A549 (cell line): ENCODE data around the gene EML1. TPM values are rescaled to one million over a fixed set of nuclear protein-coding genes. Genes with fewer than 3 reads are reported as not detected.

Source experiments
- ATAC-seq, 2 experiments: fragments of 200-7000 bp in 1 of 2; fragments of >200 bp in 1 of 2; cut with Nextera tagmentation in 1 of 2; cut with Tn5 transposase in 1 of 2; 3 replicates each; pipeline versions ENCODE4 v1.8.0 to v1.9.1; 2018 to 2020; ENCODE audit warnings: mild to moderate bottlenecking in 1 of 2, moderate library complexity in 1 of 2
- CTCF ChIA-PET: fragments of 300-600 bp; sonication (Branson Sonifier 250); formaldehyde crosslinking; extraction: SDS; loops from one replicate; lab custom pipeline; 2021; ENCODE audit warnings: antibody characterized with exemption, inconsistent platforms; lab: Yijun Ruan, JAX
- POLR2A ChIA-PET: fragments of 350-600 bp; formaldehyde crosslinking; extraction: SDS; loops from one replicate; lab custom pipeline; 2021; ENCODE audit warnings: antibody characterized with exemption, inconsistent platforms; lab: Yijun Ruan, JAX
- DNase-seq, 2 experiments: peaks; one replicate each; pipeline versions ENCODE4 v3.0.0 to v3.0.0-alpha.2; 2011 to 2016; ENCODE audit warnings: low read depth in 1 of 2, low spot score in 1 of 2
- FAIRE-seq: peaks from 2 replicates; lab custom pipeline; 2011; peaks lifted over from hg19 to GRCh38; lab: Jason Lieb, UNC
- H3K27ac ChIP-seq, 2 experiments: fragments of >200 bp; sonication (Bioruptor Twin); formaldehyde crosslinking; 3 replicates each; pipeline ENCODE4 v1.5.1; 2016 to 2017
- H3K4me1 ChIP-seq: fragments of >200 bp; sonication (Bioruptor Twin); formaldehyde crosslinking; 3 replicates; pipeline ENCODE4 v1.6.1; 2016
- H3K4me2 ChIP-seq: fragments of >200 bp; sonication (Bioruptor Twin); formaldehyde crosslinking; 3 replicates; pipeline ENCODE4 v1.6.1; 2016
- H3K4me3 ChIP-seq: fragments of >200 bp; sonication (Bioruptor Twin); formaldehyde crosslinking; 3 replicates; pipeline ENCODE4 v1.5.1; 2016
- H3K9me3 ChIP-seq: fragments of >200 bp; sonication (Bioruptor Twin); formaldehyde crosslinking; 3 replicates; pipeline ENCODE4 v1.6.1; 2016
- BHLHE40 ChIP-seq: IDR thresholded peaks from 2 replicates; pipeline ENCODE4 v1.6.1; 2012; ENCODE audit warnings: low read depth, low read length, inconsistent platforms
- CBX2 ChIP-seq: fragments of 200-600 bp; sonication (generic); IDR thresholded peaks from 2 replicates; pipeline ENCODE4 v1.6.1; 2016; ENCODE audit warnings: low read depth, mild to moderate bottlenecking, borderline replicate concordance
- CTCF ChIP-seq: fragments of >200 bp; sonication (Bioruptor Twin); formaldehyde crosslinking; IDR thresholded peaks from 3 replicates; pipeline ENCODE4 v1.5.1; 2016
- E2F6 ChIP-seq: IDR thresholded peaks from 2 replicates; pipeline ENCODE4 v1.6.1; 2012; ENCODE audit warnings: low read depth, borderline replicate concordance
- EP300 ChIP-seq, 2 experiments: fragments of >200 bp; sonication (Bioruptor Twin); formaldehyde crosslinking; IDR thresholded peaks; 2 replicates in 1 of 2; 3 replicates in 1 of 2; pipeline ENCODE4 v1.6.1; 2016 to 2017
- FOXS1 ChIP-seq: fragments of 250-450 bp; sonication (Bioruptor Pico); IDR thresholded peaks from 2 replicates; pipeline ENCODE4 v1.5.0; 2020; ENCODE audit warnings: mild to moderate bottlenecking, moderate library complexity
- HOXB5 ChIP-seq: fragments of 250-450 bp; sonication (Bioruptor Pico); IDR thresholded peaks from 2 replicates; pipeline ENCODE4 v1.5.0; 2020; ENCODE audit warnings: mild to moderate bottlenecking, moderate library complexity
- JUNB ChIP-seq: fragments of >200 bp; sonication (Bioruptor Twin); formaldehyde crosslinking; IDR thresholded peaks from 2 replicates; pipeline ENCODE4 v1.6.1; 2016
- KDM1A ChIP-seq: fragments of 200-600 bp; sonication (generic); IDR thresholded peaks from 2 replicates; pipeline ENCODE4 v1.6.1; 2016; ENCODE audit warnings: low read depth, mild to moderate bottlenecking
- MAX ChIP-seq: IDR thresholded peaks from 2 replicates; pipeline ENCODE4 v1.6.1; 2012
- PHF8 ChIP-seq: fragments of 200-600 bp; sonication (generic); IDR thresholded peaks from 2 replicates; pipeline ENCODE4 v1.6.1; 2016; ENCODE audit warnings: low read depth, mild to moderate bottlenecking, antibody characterized with exemption, moderate library complexity, borderline replicate concordance
- POLR2A ChIP-seq: IDR thresholded peaks from 2 replicates; pipeline ENCODE4 v1.6.1; 2012; ENCODE audit warnings: mild to moderate bottlenecking, low read length
- POLR2AphosphoS2 ChIP-seq: conservative IDR thresholded peaks from 2 replicates; pipeline ENCODE4 v1.6.1; 2012; ENCODE audit warnings: low read length, improper control_type of control experiment, inconsistent platforms
- RAD21 ChIP-seq, 2 experiments: fragments of >200 bp in 1 of 2; sonication (Bioruptor Twin) in 1 of 2; formaldehyde crosslinking in 1 of 2; IDR thresholded peaks in 1 of 2; conservative IDR thresholded peaks in 1 of 2; 2 replicates in 1 of 2; 3 replicates in 1 of 2; pipeline ENCODE4 v1.6.1; 2012 to 2018; ENCODE audit warnings: inconsistent platforms in 1 of 2
- RARB ChIP-seq: fragments of 250-450 bp; sonication (Bioruptor Pico); IDR thresholded peaks from 2 replicates; pipeline ENCODE4 v1.8.0; 2021; ENCODE audit warnings: mild to moderate bottlenecking, moderate library complexity
- RFX5 ChIP-seq: fragments of 450-650 bp; IDR thresholded peaks from 2 replicates; pipeline ENCODE4 v1.7.1; 2014; ENCODE audit warnings: antibody characterized with exemption, mild to moderate bottlenecking, moderate library complexity
- RNF2 ChIP-seq: fragments of 200-600 bp; sonication (generic); IDR thresholded peaks from 2 replicates; pipeline ENCODE4 v1.6.1; 2016; ENCODE audit warnings: low read depth, mild to moderate bottlenecking, antibody characterized with exemption, moderate library complexity, borderline replicate concordance
- SREBF2 ChIP-seq: fragments of 450-650 bp; IDR thresholded peaks from 2 replicates; pipeline ENCODE4 v1.6.1; 2014; ENCODE audit warnings: mild to moderate bottlenecking, moderate library complexity
- ZC3H11A ChIP-seq: fragments of 450-650 bp; IDR thresholded peaks from 2 replicates; pipeline ENCODE4 v1.6.1; 2014; ENCODE audit warnings: antibody characterized with exemption, mild to moderate bottlenecking
- ZFP36 ChIP-seq: fragments of 450-650 bp; IDR thresholded peaks from 2 replicates; pipeline ENCODE4 v1.6.1; 2014; ENCODE audit warnings: borderline replicate concordance; ENCODE audit not compliant: partially characterized antibody
- WGBS: methylation state at CpG from one replicate; pipeline ENCODE4 v1.1.6; 2017; ENCODE audit errors: missing lambda C conversion rate; 5-methylcytosine and 5-hydroxymethylcytosine counted together
- polyA plus RNA-seq, 4 experiments: library from polyadenylated mRNA; depleted of rRNA in 3 of 4; stranded (reverse); fragments of >200 nt; fragmentation: RNase III in 1 of 4; extraction: RNeasy Plus Mini Kit Qiagen cat#74134 plus additional on column Dnase treatment in 1 of 4; gene quantifications; 2 replicates in 3 of 4; 3 replicates in 1 of 4; pipeline ENCODE4 v1.2.3, GENCODE V29; 2011 to 2017
- TF ChIP-seq, protein P1 (sequence below): fragments of >200 bp; sonication (Bioruptor Twin); formaldehyde crosslinking; IDR thresholded peaks from 3 replicates; pipeline ENCODE4 v1.6.1; 2016

EML1 gene
- polyA plus RNA-seq, 2 of the 4 experiments (the other 2 are of a cell fraction) = 29.7 to 30.8 TPM

- TF ChIP-seq PHF8 = no peak
- TF ChIP-seq RNF2 = no peak
- no peak for TF ChIP-seq POLR2AphosphoS2
- no peak for TF ChIP-seq CTCF
- TF ChIP-seq SREBF2 = no peak
- no peak for TF ChIP-seq JUNB
- no peak for TF ChIP-seq FOXS1 (CRISPR knock-in tag)
- TF ChIP-seq KDM1A = no peak
- no peak for TF ChIP-seq RFX5
- no peak for TF ChIP-seq MAX
- TF ChIP-seq HOXB5 = no peak
- TF ChIP-seq, protein P1, sequence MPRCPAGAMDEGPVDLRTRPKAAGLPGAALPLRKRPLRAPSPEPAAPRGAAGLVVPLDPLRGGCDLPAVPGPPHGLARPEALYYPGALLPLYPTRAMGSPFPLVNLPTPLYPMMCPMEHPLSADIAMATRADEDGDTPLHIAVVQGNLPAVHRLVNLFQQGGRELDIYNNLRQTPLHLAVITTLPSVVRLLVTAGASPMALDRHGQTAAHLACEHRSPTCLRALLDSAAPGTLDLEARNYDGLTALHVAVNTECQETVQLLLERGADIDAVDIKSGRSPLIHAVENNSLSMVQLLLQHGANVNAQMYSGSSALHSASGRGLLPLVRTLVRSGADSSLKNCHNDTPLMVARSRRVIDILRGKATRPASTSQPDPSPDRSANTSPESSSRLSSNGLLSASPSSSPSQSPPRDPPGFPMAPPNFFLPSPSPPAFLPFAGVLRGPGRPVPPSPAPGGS = no peak
- TF ChIP-seq RAD21 (conservative IDR thresholded peaks at IDR 0.05 in 1 of 2, IDR thresholded peaks at IDR 0.05 in 1 of 2) = no peak
- TF ChIP-seq POLR2A = no peak
- TF ChIP-seq, all 56 proteins: peak for 0
- DNase-seq (no peak), ATAC-seq (no peak), FAIRE-seq (no peak)
- no peaks in the 10 kb centered on the region for H3K9me3 ChIP-seq
- no peak overlapping the region for H3K27ac ChIP-seq
- H3K4me3 ChIP-seq = no peak overlapping the region
- H3K4me1 ChIP-seq = no peaks in the 10 kb centered on the region
- WGBS = 87% methylated on average over 9 of the region's 9 CpGs
- ChIA-PET CTCF (interaction anchor here (0.7 to 15.7 kb wide), 11 partner anchors 10 to 208 kb away, joined by 3 to 260 read pairs (median 6); partner anchors contain the start of gene CYP46A1), POLR2A (no interaction called here)
- H3K4me2 ChIP-seq = no peak overlapping the region
These were observed 94.2 kb downstream of the EML1 start for GRCh38 chr14:99887407-99887806.

- TF ChIP-seq POLR2AphosphoS2 (no peak), ZFP36 (no peak), RARB (CRISPR knock-in tag) (no peak)
- no peaks in the 10 kb centered on the region for H3K9me3 ChIP-seq
- no peaks in the 10 kb centered on the region for H3K4me1 ChIP-seq
- 90% methylated on average over 5 of the region's 5 CpGs for WGBS
- ATAC-seq (no peak), FAIRE-seq (no peak), DNase-seq (no peak)
- H3K27ac ChIP-seq = no peak overlapping the region
- POLR2A ChIA-PET = no interaction called here
- CTCF ChIA-PET = interaction anchor here (1.5 to 15.7 kb wide), 6 partner anchors 9 to 367 kb away, joined by 3 to 260 read pairs (median 15); no protein-coding TSS in a partner anchor
- no peak overlapping the region for H3K4me3 ChIP-seq
- no peak overlapping the region for H3K4me2 ChIP-seq
These were observed 94.9 kb downstream of the EML1 start for GRCh38 chr14:99888149-99888548.

- ATAC-seq = no peak
- whole genome bisulfite sequencing = 94% methylated on average over 11 of the region's 11 CpGs
- ChIA-PET POLR2A (no interaction called here), CTCF (interaction anchor here (0.6 to 15.7 kb wide), 10 partner anchors 10 to 496 kb away, joined by 3 to 260 read pairs (median 4); no protein-coding TSS in a partner anchor)
- H3K9me3 ChIP-seq = no peaks in the 10 kb centered on the region
- H3K4me2 ChIP-seq = no peak overlapping the region
- no peaks in the 10 kb centered on the region for H3K4me1 ChIP-seq
- TF ChIP-seq BHLHE40 (no peak), MAX (no peak), EP300 (IDR thresholded peaks at IDR 0.05) (no peak), E2F6 (no peak), ZC3H11A (no peak), CBX2 (no peak), FOXS1 (CRISPR knock-in tag) (no peak), RARB (CRISPR knock-in tag) (no peak)
- DNase-seq = no peak
- no peak overlapping the region for H3K4me3 ChIP-seq
- no peak for FAIRE-seq
- no peak overlapping the region for H3K27ac ChIP-seq
These were observed 96.1 kb downstream of the EML1 start for GRCh38 chr14:99889268-99889667.
